Mesothelial cell of epicardium (in vitro differentiated cells): ENCODE measurements around the gene PALLD. TPM values are rescaled to one million over a fixed set of nuclear protein-coding genes. Genes with fewer than 3 reads are reported as not detected.

Source experiments
- DNase-seq, 2 experiments: peaks; one replicate each; pipeline ENCODE4 v3.0.0; 2021; ENCODE audit warnings: low spot score in 2 of 2; ENCODE audit not compliant: unreplicated experiment in 2 of 2
- H3K27ac Mint-ChIP-seq: 2 replicates; pipeline ENCODE4 v1.8.0; 2021; ENCODE audit warnings: mixed read lengths
- H3K27me3 Mint-ChIP-seq: 2 replicates; pipeline ENCODE4 v1.8.0; 2021; ENCODE audit warnings: low read depth, mixed read lengths
- H3K36me3 Mint-ChIP-seq: 2 replicates; pipeline ENCODE4 v1.8.0; 2021; ENCODE audit warnings: mixed read lengths
- H3K4me1 Mint-ChIP-seq: 2 replicates; pipeline ENCODE4 v1.8.0; 2021; ENCODE audit warnings: mixed read lengths
- H3K4me3 Mint-ChIP-seq: 2 replicates; pipeline ENCODE4 v1.8.0; 2021; ENCODE audit warnings: mild to moderate bottlenecking, moderate library complexity, mixed read lengths
- H3K9me3 Mint-ChIP-seq: 2 replicates; pipeline ENCODE4 v1.8.0; 2021; ENCODE audit warnings: mixed read lengths
- CTCF ChIP-seq: fragments of 200-600 bp; sonication (generic); IDR thresholded peaks from one replicate; pipeline ENCODE4 v1.5.0; 2021; ENCODE audit warnings: antibody characterized with exemption; ENCODE audit not compliant: unreplicated experiment
- total RNA-seq: library from RNA; stranded (reverse); gene quantifications from 3 replicates; pipeline ENCODE4 v1.2.1, GENCODE V29; 2021

Gene PALLD
- total RNA-seq, 1 donor from 2014 or later: 158 TPM

- Mint-ChIP-seq H3K4me1 (peaks cover 39% of the 10 kb centered on the region), H3K4me3 (no peak overlapping the region), H3K27ac (no peak overlapping the region), H3K27me3 (no peaks in the 10 kb centered on the region), H3K9me3 (no peaks in the 10 kb centered on the region), H3K36me3 (no peaks in the 10 kb centered on the region)
- DNase-seq: no peak
- no peak for TF ChIP-seq CTCF
Measured at GRCh38 chr4:168551945-168552695, 55.3 kb downstream of the PALLD start.

GRCh38 chr4:168553714-168554370 lies 57.0 kb downstream of the PALLD start:
- Mint-ChIP-seq H3K4me3 (no peak overlapping the region), H3K27me3 (no peaks in the 10 kb centered on the region), H3K9me3 (no peaks in the 10 kb centered on the region), H3K36me3 (no peaks in the 10 kb centered on the region), H3K4me1 (peaks cover 42% of the 10 kb centered on the region), H3K27ac (no peak overlapping the region)
- DNase-seq: no peak
- TF ChIP-seq CTCF: no peak

- peaks cover 44% of the 10 kb centered on the region for H3K4me1 Mint-ChIP-seq
- H3K36me3 Mint-ChIP-seq: no peaks in the 10 kb centered on the region
- H3K9me3 Mint-ChIP-seq: no peaks in the 10 kb centered on the region
- H3K4me3 Mint-ChIP-seq: no peak overlapping the region
- TF ChIP-seq CTCF: no peak
- H3K27me3 Mint-ChIP-seq: no peaks in the 10 kb centered on the region
- no peak for DNase-seq
- no peak overlapping the region for H3K27ac Mint-ChIP-seq
Measured at GRCh38 chr4:168555437-168555836, 58.6 kb downstream of the PALLD start.

- Mint-ChIP-seq H3K9me3 (no peaks in the 10 kb centered on the region), H3K4me3 (no peak overlapping the region), H3K27ac (no peak overlapping the region), H3K36me3 (no peaks in the 10 kb centered on the region), H3K27me3 (no peaks in the 10 kb centered on the region), H3K4me1 (peaks cover 56% of the 10 kb centered on the region)
- TF ChIP-seq CTCF: no peak
- no peak for DNase-seq
Measured at GRCh38 chr4:168557658-168558057, 60.8 kb downstream of the PALLD start.

GRCh38 chr4:168558599-168558998 lies 61.7 kb downstream of the PALLD start:
- Mint-ChIP-seq H3K27me3 (no peaks in the 10 kb centered on the region), H3K27ac (peak overlapping the region; percentile 96), H3K4me1 (peaks cover 62% of the 10 kb centered on the region), H3K9me3 (no peaks in the 10 kb centered on the region), H3K4me3 (no peak overlapping the region), H3K36me3 (no peaks in the 10 kb centered on the region)
- no peak for DNase-seq
- no peak for TF ChIP-seq CTCF
